Measurements from ENCODE around the gene TMC3.
"Not testable (repeated sequence)": the region's sequence is repeated elsewhere in the genome, so short reads cannot be mapped to it uniquely, and the experiment has no call there.

Gene TMC3

GRCh38 chr15:81343371-81343770, 30.6 kb downstream of the TMC3 start:
- no peak for DNase-seq

GRCh38 chr15:81341351-81341750, 32.7 kb downstream of the TMC3 start:
- DNase-seq: no peak

DNA sequence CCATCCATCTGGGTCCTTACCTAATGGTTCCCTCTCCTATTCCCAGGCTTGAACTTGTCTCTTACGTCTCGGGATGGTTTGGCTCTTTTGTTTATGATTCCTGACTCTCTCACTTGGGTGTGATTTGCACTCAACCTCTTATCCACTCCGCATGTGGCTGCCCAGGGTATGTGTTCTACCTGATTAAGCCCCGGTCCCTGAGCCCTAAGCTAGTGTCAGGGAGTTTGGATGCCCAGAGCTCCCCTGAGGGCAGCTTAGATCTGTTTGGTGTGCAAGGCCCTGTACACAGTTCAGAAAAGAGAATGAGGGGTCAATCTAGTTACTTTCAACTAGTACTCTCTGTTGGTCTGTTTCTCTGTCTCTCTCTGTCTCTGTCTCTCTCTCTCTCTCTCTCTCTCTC, 34.2 kb downstream of the TMC3 start:
- DNase-seq: no peak

- no peak for DNase-seq
These were observed 34.7 kb downstream of the TMC3 start for GRCh38 chr15:81339321-81339720.

- no peak for DNase-seq
These were observed 35.6 kb downstream of the TMC3 start for GRCh38 chr15:81338170-81339007.

DNA sequence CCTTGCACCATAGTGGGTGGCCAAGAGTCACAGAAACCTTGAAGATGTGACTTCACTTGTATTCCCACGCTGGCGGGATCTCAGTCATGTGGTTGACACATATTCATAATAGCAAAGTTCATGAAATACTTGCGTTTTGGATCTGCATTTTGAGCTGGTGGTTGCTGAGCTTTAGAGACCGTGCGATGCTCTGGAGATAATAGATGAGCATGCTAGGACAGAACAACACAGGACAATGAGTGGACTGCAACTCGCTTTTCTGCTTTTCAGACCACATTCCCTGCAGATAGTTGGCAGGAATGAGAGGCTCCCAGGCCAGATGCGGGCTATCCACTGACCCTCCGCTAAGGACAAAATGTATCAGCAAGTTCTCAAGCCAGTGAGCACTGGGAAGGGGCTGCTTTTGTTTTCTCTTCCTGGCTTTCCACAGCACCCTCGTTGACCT, 36.3 kb downstream of the TMC3 start:
- peak; percentile 23 for DNase-seq

DNA sequence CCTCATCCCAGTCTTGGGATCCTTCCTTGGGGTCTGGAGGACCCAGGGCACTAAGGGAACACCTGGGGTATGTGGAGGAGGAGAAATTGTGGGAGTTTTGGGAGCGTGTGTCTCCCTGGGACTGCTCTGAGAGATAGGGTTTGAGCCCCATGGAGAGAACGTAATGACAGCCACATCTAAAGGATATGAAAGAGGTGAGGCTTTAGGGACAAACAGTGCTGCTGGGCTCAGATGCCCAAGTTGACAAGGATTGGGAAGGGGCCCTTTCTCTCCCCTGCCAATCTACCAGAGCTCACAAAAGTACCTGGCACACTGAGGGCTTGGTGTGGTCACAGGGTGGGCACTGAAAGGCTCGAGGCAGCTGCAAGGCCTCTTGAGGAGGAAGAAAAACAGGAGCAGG, 36.8 kb downstream of the TMC3 start:
- DNase-seq: no peak

- DNase-seq: peak; percentile 40
These were observed 37.4 kb downstream of the TMC3 start for GRCh38 chr15:81336568-81336967.

- no peak for DNase-seq
These were observed 38.4 kb downstream of the TMC3 start for GRCh38 chr15:81335631-81336030.

DNA sequence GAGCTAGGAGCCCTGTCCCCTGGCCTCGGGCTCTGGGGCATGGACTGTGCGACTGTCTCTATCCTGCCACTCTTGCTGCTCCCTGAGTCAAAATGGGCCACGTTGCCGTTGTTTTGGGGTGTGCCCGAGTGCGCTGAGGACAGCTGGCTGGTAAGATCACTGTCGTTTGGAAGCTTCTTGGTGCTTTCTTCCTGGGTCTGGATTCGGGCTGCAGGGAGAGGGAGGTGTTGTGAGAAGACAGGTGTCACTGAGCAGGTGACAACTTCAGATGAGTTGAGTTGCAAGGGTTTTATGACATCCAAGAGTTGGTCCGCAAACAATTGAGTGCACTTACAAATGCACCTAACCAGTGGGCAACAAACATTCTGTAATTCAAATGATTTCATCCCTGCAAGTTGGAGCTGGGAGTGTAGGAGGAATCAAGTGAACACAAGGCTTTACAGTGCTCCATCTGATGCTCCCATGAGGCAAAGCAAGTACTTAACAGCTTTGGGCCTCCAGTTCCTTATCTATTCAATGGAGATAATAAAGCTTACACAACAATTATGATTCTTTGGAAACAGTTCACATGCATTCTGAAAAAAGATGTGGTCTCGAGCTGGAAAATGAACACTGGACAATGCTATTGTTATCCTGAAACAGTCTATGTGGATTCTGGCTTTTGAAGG, 39.1 kb downstream of the TMC3 start:
- no peak for DNase-seq

DNA sequence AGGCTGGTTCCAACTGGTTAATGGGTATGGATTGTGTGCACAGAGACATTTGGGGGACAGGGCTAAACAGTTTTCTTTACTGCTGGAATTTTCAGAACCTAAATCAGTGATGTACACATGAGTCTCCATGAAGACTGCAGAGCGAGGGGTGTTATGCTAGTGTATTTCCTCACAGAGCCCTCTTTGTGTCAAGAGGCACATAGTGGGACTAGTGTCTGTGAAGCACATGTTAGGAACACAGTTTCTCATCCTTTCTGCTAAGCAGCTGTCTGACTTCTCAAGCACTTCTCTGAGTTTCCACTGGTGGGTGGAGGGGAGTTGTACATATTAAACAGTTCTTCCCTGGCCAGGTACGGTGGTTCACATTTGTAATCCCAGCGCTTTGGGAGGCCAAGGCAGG, 40.6 kb downstream of the TMC3 start:
- DNase-seq: no peak

DNA sequence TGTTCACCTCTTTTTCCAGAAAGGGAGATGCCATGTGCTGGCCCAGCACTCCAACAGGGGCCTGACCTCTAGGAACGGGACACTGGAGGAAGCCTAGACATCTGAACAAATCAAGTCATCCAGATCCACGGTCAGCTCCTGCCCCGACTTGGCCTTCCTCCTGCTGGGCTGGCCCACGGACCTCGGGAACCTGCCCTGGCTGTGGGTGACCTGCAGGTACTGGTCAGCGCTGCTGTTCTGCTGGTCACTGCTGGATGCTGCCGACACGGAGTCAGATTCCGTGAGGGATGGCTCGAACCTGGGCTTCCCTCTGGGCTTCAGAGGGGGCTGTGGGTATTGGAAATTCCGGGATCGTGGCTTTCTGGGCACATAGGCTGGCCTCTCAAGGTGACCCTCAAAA, 41.7 kb downstream of the TMC3 start:
- no peak for DNase-seq

- DNase-seq: no peak
These were observed 42.4 kb downstream of the TMC3 start for GRCh38 chr15:81331600-81331999.

DNA sequence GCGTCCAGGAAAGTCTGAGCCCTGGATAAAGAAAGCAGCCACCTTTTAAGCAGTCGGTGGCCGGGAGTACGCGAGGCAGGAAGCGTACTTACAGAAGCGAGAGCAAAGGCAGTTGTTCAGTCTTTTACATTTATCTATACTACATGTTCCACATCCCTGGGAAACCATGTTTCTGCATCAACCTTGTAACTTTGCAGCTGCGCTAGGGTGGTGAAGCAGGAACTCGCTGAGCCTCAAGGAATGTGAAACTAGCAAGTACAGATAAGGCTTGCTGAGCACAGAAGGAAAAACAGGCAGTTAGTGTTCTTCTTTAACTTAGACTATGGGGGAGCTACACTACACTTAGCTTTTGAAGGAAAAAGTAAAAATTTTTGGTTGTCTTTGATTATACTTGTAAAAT, 42.9 kb downstream of the TMC3 start:
- not testable (repeated sequence) for DNase-seq

DNA sequence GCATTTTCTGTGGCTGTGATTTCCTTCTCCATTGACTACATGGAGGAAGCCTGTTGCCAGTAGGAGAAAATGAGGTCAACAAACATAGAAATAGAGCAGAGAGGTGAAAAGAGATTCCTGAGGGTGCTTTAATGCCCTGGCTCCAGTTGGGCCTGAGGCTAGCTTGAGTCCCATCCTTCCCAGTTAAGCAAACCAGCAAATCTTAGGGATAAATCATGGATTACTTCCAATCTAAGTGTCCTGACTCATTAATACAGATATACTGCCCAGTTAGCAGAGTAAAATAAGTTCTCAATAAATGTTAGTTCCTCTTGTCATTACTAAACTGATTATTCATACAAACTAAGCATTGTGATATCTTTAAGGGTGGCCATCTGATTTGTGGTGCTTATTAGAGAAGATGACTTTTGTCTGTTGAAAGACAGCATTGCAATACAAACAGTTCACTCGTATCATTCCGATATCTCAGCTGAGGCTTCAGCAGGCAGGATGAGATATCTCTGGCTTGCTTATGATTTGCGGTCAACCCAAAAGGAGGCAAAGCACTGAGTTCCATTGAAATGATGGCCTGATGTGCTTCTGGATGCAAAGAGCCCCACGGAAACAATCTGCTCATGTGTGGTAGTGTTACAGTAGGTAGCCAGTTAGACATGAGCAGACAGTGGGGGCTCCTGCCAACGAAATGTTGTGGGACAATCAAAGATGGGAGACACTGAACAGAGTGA, 43.5 kb downstream of the TMC3 start:
- DNase-seq: no peak

GRCh38 chr15:81329446-81329845, 44.6 kb downstream of the TMC3 start:
- no peak for DNase-seq

- no peak for DNase-seq
These were observed 46.5 kb downstream of the TMC3 start for GRCh38 chr15:81327516-81327915.

GRCh38 chr15:81326466-81327212, 47.4 kb downstream of the TMC3 start:
- no peak for DNase-seq

DNA sequence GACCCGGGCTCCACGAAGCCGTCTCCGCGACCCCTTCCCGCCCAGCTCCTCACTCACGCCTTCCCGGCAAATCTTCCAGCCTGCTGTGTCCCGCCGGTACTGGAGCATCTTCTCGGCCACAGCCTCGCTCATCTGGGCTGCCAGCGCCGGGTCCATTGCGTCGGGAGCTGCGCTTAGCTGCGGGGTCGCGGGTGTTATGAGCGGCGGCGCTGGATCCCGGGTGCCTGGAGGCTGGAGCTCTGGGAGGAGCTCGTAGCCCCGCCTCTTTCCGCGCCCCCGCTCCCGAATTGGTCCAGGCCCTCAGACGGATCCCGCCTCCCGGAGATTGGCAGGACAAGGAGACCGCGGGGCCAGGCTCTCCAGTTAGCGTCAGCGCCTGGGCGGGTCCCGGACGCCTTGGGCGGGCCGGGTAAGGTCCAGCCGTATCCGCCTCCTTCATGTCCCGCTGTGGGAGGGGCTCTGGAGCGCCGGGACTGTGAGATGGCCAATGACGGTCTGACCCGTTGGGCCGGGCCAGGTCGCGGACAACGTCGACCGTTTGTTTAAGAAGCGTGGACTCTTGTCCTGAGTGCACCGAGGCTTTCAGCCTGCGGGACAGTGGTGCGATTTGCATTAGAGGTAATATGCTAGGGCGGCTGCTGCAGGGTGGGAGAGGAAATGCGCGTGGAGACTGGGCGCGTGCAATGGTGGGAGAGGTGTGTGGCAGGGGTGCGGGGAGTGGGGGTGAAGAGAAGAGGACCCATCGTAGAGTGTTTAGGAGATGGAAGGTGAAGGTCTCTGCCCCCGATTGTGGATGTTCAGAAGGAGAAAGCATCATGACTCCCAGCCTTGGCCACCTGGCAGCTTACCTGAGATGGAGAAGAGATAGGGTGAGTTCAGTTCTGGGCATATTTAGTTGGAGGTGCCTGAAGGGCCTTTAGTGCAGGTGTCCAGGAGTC, 49.8 kb downstream of the TMC3 start, which contains the start of gene STARD5:
TSS of gene STARD5 (minus strand) at position 198 of the 938 bp plus-strand sequence. CDS start at position 156, 42 bp downstream.
- DNase-seq: peak; percentile 99

DNA sequence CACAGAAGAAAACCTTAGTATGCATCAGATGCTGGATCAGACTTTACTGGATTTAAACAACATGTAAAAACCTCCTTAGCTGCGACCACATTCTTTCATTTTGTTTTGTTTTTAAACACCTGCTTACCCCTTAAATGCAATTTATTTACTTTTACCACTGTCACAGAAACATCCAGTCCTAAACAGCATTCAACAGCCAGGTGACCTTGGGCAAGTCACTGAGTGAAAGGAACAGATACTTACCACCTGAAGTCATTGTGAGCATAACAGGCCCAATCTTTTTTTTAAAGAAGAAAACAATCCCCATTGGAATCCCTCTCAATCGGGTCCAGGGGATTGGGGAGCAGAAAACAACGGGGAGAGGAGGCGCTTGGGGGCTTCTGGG, 50.5 kb downstream of the TMC3 start:
- no peak for DNase-seq

DNA sequence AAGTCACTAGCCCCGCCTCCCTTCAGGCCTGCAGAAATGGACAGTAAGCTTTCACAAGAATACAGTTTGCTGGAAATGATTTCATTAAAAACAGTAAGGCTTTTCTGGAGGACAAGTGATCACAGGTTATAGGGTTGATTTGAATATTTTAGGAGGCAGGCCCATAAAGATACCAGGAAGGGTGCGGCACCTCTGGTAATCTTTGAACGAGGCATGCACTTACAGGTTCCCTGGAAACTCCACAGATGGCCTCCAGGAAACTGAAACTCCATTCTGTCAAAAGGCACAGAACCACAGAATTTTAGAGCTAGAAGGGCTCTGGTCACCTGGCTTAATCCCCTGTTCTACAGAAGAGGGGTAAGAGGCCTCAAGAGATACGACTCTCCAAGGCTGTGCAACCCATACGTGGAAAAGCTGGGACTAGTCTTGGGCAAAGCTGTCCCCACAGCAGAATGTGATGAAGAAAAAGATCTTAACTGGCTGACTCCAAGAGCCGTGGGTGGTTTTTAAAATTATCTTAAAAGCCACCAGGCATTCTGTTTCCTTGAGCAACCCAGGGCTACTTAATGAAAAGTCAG, 51.2 kb downstream of the TMC3 start:
- DNase-seq: no peak

Measured in activated CD4-positive, alpha-beta T cell treated with anti-CD3 and anti-CD28 coated beads, Interleukin-2, Interleukin-6, amounts not matched to agents 100 ng/mL and 50 ng/mL, durations not matched to agents 16 hours and 8 hours (primary cell).